H1 (cell line): Measurements from ENCODE around the gene UBE2O. TPM values are rescaled to one million over a fixed set of nuclear protein-coding genes. Genes with fewer than 3 reads are reported as not detected.

Experiments used
- CTCF ChIA-PET: fragments of 300-600 bp; sonication (Branson Sonifier 250); formaldehyde crosslinking; loops from one replicate; lab custom pipeline; 2021; ENCODE audit not compliant: partially characterized antibody; lab: Charles Lee
- POLR2A ChIA-PET: fragments of 300-600 bp; sonication (Branson Sonifier 250); formaldehyde crosslinking; loops from one replicate; lab custom pipeline; 2021; ENCODE audit warnings: inconsistent platforms; ENCODE audit not compliant: partially characterized antibody; lab: Charles Lee
- DNase-seq, 2 experiments: peaks; one replicate each; pipeline versions ENCODE4 v3.0.0 to v3.0.0-alpha.2; 2010 to 2022; ENCODE audit warnings: low spot score in 2 of 2, low read depth in 1 of 2, mixed read lengths in 1 of 2
- FAIRE-seq: peaks from 2 replicates; lab custom pipeline; 2011; peaks lifted over from hg19 to GRCh38; lab: Jason Lieb, UNC
- H2AFZ ChIP-seq: 2 replicates; pipeline ENCODE4 v1.8.1; 2012; ENCODE audit warnings: low read length, inconsistent platforms
- H2AK5ac ChIP-seq: 2 replicates; pipeline ENCODE4 v1.6.1; 2013; ENCODE audit warnings: low read depth, low read length
- H2BK120ac ChIP-seq: replicated peaks from 2 replicates; pipeline ENCODE3; 2013; ENCODE audit warnings: low read depth, low read length, inconsistent platforms
- H2BK12ac ChIP-seq: 2 replicates; pipeline ENCODE4 v1.6.1; 2013; ENCODE audit warnings: low read depth, low read length
- H2BK15ac ChIP-seq: 2 replicates; pipeline ENCODE4 v1.6.1; 2013; ENCODE audit warnings: low read length
- H2BK20ac ChIP-seq: 2 replicates; pipeline ENCODE4 v1.6.1; 2013; ENCODE audit warnings: low read length
- H2BK5ac ChIP-seq: 2 replicates; pipeline ENCODE4 v1.6.1; 2013; ENCODE audit warnings: low read depth, low read length
- H3K14ac ChIP-seq: 2 replicates; pipeline ENCODE4 v1.6.1; 2013; ENCODE audit warnings: inconsistent platforms; ENCODE audit not compliant: insufficient read length
- H3K18ac ChIP-seq: 2 replicates; pipeline ENCODE4 v1.6.1; 2013; ENCODE audit warnings: low read length; ENCODE audit errors: extremely low read depth
- H3K23ac ChIP-seq: 2 replicates; pipeline ENCODE4 v1.6.1; 2013; ENCODE audit warnings: inconsistent platforms; ENCODE audit not compliant: insufficient read length
- H3K23me2 ChIP-seq: 2 replicates; pipeline ENCODE4 v1.6.1; 2013; ENCODE audit warnings: low read depth, low read length
- H3K27ac ChIP-seq: 2 replicates; pipeline ENCODE4 v1.6.1; 2011; ENCODE audit warnings: low read depth, low read length, inconsistent platforms
- H3K27me3 ChIP-seq, 4 experiments: replicated peaks in 1 of 4; 1 replicate in 1 of 4; 2 replicates in 3 of 4; pipeline versions ENCODE4 v1.6.1 to v1.8.1; 2011 to 2013; ENCODE audit warnings: low read length in 3 of 4, mild to moderate bottlenecking in 3 of 4, inconsistent platforms in 2 of 4, mixed read lengths in 2 of 4, moderate library complexity in 1 of 4; ENCODE audit not compliant: control insufficient read depth in 3 of 4, insufficient read depth in 3 of 4; ENCODE audit errors: extremely low read depth in 1 of 4
- H3K36me3 ChIP-seq, 4 experiments: 2 replicates each; pipeline versions ENCODE4 v1.6.1 to v1.8.1; 2011 to 2013; ENCODE audit warnings: mild to moderate bottlenecking in 4 of 4, low read length in 3 of 4, moderate library complexity in 2 of 4, control low read depth in 1 of 4, inconsistent platforms in 1 of 4; ENCODE audit not compliant: insufficient read depth in 4 of 4, control insufficient read depth in 2 of 4
- H3K4ac ChIP-seq: replicated peaks from 2 replicates; pipeline ENCODE3; 2013; ENCODE audit warnings: low read length, low read depth, mixed read lengths, inconsistent platforms; ENCODE audit not compliant: insufficient read length
- H3K4me1 ChIP-seq, 4 experiments: replicated peaks in 1 of 4; 1 replicate in 1 of 4; 2 replicates in 3 of 4; pipeline versions ENCODE4 v1.6.1 to v1.8.1; 2011 to 2013; ENCODE audit warnings: low read length in 3 of 4, inconsistent platforms in 2 of 4, mixed read lengths in 1 of 4; ENCODE audit not compliant: insufficient read depth in 4 of 4, control insufficient read depth in 3 of 4
- H3K4me2 ChIP-seq, 2 experiments: 2 replicates each; pipeline versions ENCODE4 v1.6.1 to v1.8.1; 2011 to 2013; ENCODE audit warnings: low read depth in 2 of 2, low read length in 2 of 2, control low read depth in 1 of 2, inconsistent platforms in 1 of 2, mild to moderate bottlenecking in 1 of 2; ENCODE audit not compliant: insufficient read depth in 1 of 2
- H3K4me3 ChIP-seq, 4 experiments: fragments of 200-600, 300-600 bp in 1 of 4; sonication (generic), shearing (Covaris generic), sonication (Bioruptor Twin) in 1 of 4; 2 replicates each; pipeline versions ENCODE4 v1.5.1 to v1.8.1; 2011 to 2016; ENCODE audit warnings: low read length in 4 of 4, low read depth in 3 of 4, control low read depth in 2 of 4, inconsistent platforms in 2 of 4, mild to moderate bottlenecking in 2 of 4, mixed read lengths in 1 of 4, moderate library complexity in 1 of 4; ENCODE audit not compliant: insufficient read depth in 2 of 4; ENCODE audit errors: extremely low read depth in 1 of 4
- H3K56ac ChIP-seq: replicated peaks from 2 replicates; pipeline ENCODE3; 2013; ENCODE audit warnings: low read depth, mild to moderate bottlenecking, mixed read lengths, low read length, inconsistent platforms; ENCODE audit not compliant: insufficient read length
- H3K79me1 ChIP-seq: 2 replicates; pipeline ENCODE4 v1.6.1; 2013; ENCODE audit warnings: low read depth, low read length, control low read depth
- H3K79me2 ChIP-seq, 2 experiments: 2 replicates each; pipeline versions ENCODE4 v1.6.1 to v1.8.1; 2012 to 2013; ENCODE audit warnings: low read length in 2 of 2, mild to moderate bottlenecking in 2 of 2, inconsistent platforms in 1 of 2; ENCODE audit not compliant: insufficient read depth in 2 of 2, control insufficient read depth in 1 of 2
- H3K9ac ChIP-seq, 4 experiments: replicated peaks in 1 of 4; 1 replicate in 1 of 4; 2 replicates in 3 of 4; pipeline versions ENCODE4 v1.6.1 to v1.8.1; 2011 to 2013; ENCODE audit warnings: low read depth in 3 of 4, low read length in 3 of 4, control low read depth in 2 of 4, mild to moderate bottlenecking in 2 of 4, moderate library complexity in 2 of 4, inconsistent platforms in 1 of 4; ENCODE audit errors: extremely low read depth in 1 of 4
- H3K9me3 ChIP-seq, 2 experiments: 2 replicates each; pipeline versions ENCODE4 v1.6.1 to v1.8.1; 2012 to 2013; ENCODE audit warnings: mild to moderate bottlenecking in 2 of 2, moderate library complexity in 2 of 2, control low read depth in 1 of 2, inconsistent platforms in 1 of 2, low read depth in 1 of 2, low read length in 1 of 2, mixed read lengths in 1 of 2; ENCODE audit not compliant: insufficient read depth in 2 of 2
- H4K20me1 ChIP-seq, 2 experiments: replicated peaks in 1 of 2; 2 replicates each; pipeline versions ENCODE3 to v1.8.1; 2011 to 2013; ENCODE audit warnings: inconsistent platforms in 2 of 2, low read length in 2 of 2, mild to moderate bottlenecking in 1 of 2; ENCODE audit not compliant: insufficient read depth in 2 of 2, control insufficient read depth in 1 of 2
- H4K5ac ChIP-seq: 2 replicates; pipeline ENCODE4 v1.6.1; 2013; ENCODE audit warnings: low read length, low read depth, mixed read lengths, inconsistent platforms; ENCODE audit not compliant: insufficient read length
- H4K8ac ChIP-seq: 2 replicates; pipeline ENCODE4 v1.8.0; 2013; ENCODE audit warnings: mild to moderate bottlenecking, moderate library complexity, low read length, inconsistent platforms; ENCODE audit not compliant: insufficient read depth; ENCODE audit errors: extremely low read depth
- H4K91ac ChIP-seq: replicated peaks from 2 replicates; pipeline ENCODE3; 2013; ENCODE audit warnings: low read length, mixed read lengths, inconsistent platforms; ENCODE audit not compliant: insufficient read length
- E2F6 ChIP-seq: IDR thresholded peaks from 2 replicates; pipeline ENCODE4 v1.6.1; 2012; ENCODE audit warnings: inconsistent platforms
- EZH2 ChIP-seq: fragments of 200-600 bp; sonication (generic); IDR thresholded peaks from 2 replicates; pipeline ENCODE4 v1.7.1; 2012; ENCODE audit warnings: low read depth, mild to moderate bottlenecking, moderate library complexity, low read length, inconsistent platforms; ENCODE audit not compliant: severe bottlenecking
- JUND ChIP-seq: IDR thresholded peaks from 2 replicates; pipeline ENCODE4 v1.6.1; 2011; ENCODE audit warnings: mild to moderate bottlenecking, improper control_type of control experiment, low read length
- MAFK ChIP-seq: IDR thresholded peaks from 2 replicates; pipeline ENCODE4 v1.6.1; 2012; ENCODE audit warnings: low read depth, mild to moderate bottlenecking, improper control_type of control experiment, low read length
- POU5F1 ChIP-seq: IDR thresholded peaks from 2 replicates; pipeline ENCODE4 v1.6.1; 2011; ENCODE audit warnings: low read depth, mild to moderate bottlenecking, low read length, moderate library complexity
- RNF2 ChIP-seq: fragments of 200-900, 300-1000 bp; sonication (generic); IDR thresholded peaks from 2 replicates; pipeline ENCODE4 v1.7.1; 2016; ENCODE audit warnings: borderline replicate concordance, low read depth, mild to moderate bottlenecking, antibody characterized with exemption, low read length; ENCODE audit not compliant: poor library complexity, severe bottlenecking; ENCODE audit errors: missing control alignments
- TBP ChIP-seq: IDR thresholded peaks from 2 replicates; pipeline ENCODE4 v1.6.1; 2011; ENCODE audit warnings: low read depth, low read length, improper control_type of control experiment
- YY1 ChIP-seq: IDR thresholded peaks from 2 replicates; pipeline ENCODE4 v1.6.1; 2011; ENCODE audit warnings: low read depth, mild to moderate bottlenecking, low read length
- ZNF274 ChIP-seq: IDR thresholded peaks from 2 replicates; pipeline ENCODE4 v1.7.0; 2012; ENCODE audit warnings: low read length, borderline replicate concordance; ENCODE audit errors: extremely low read depth
- WGBS, 2 experiments: shearing (Covaris generic) in 1 of 2; methylation state at CpG; one replicate each; pipeline versions ENCODE4 v1.1.6 to v1.1.7; 2013 to 2015; ENCODE audit warnings: low lambda C conversion rate in 2 of 2, mixed read lengths in 2 of 2, inconsistent platforms in 1 of 2, low coverage in 1 of 2, missing lambda C conversion rate in 1 of 2; ENCODE audit not compliant: insufficient replicate concordance in 2 of 2, insufficient coverage in 1 of 2, insufficient read length in 1 of 2; ENCODE audit errors: extremely low coverage in 1 of 2, missing lambda C conversion rate in 1 of 2; 5-methylcytosine and 5-hydroxymethylcytosine counted together
- polyA plus RNA-seq, 7 experiments: library from polyadenylated mRNA; depleted of rRNA in 3 of 7; stranded (reverse) in 5 of 7; unstranded in 2 of 7; fragments of >200 nt in 5 of 7; fragments of 200-250 nt in 2 of 7; gene quantifications; 1 replicate in 5 of 7; 2 replicates in 1 of 7; 4 replicates in 1 of 7; pipeline versions ENCODE4 v1.2.1 to v1.2.3, GENCODE V29; 2011 to 2013; ENCODE audit warnings: missing spikeins in 2 of 7, mixed read lengths in 2 of 7
- total RNA-seq: library from RNA; stranded (reverse); fragmentation: NEBNext Ultra II Directional; extraction: Animal tissue kit (Norgen Biotek cat#: 25700); gene quantifications from 2 replicates; pipeline ENCODE4 v1.2.1, GENCODE V29; 2021

Gene UBE2O
- total and polyA plus RNA-seq, 2 of the 8 experiments (the other 6 are each of a cell fraction or from before 2014, with no cell fraction given), result 24.4 to 63.0 TPM

GRCh38 chr17:76492989-76493501 is 40.1 kb upstream of the UBE2O start:
- Histone ChIP-seq H3K56ac (no peak overlapping the region), H2BK5ac (0 out of 2 replicates have a peak overlapping the region, but pooled peaks have one; percentile 66), H3K9ac (no peak overlapping the region; a peak in 1 of 7 replicates), H4K8ac (no peak overlapping the region), H3K14ac (no peak overlapping the region), H2BK15ac (0 out of 2 replicates have a peak overlapping the region, but pooled peaks have one; percentile 19), H3K18ac (0 out of 2 replicates have a peak overlapping the region, but pooled peaks have one; percentile 19), H2BK12ac (0 out of 2 replicates have a peak overlapping the region, but pooled peaks have one; percentile 17), H3K36me3 (no peaks in the 10 kb centered on the region), H3K4me3 (no peak overlapping the region), H3K79me2 (no peaks in the 10 kb centered on the region; a peak in 1 of 4 replicates), H3K79me1 (peaks cover 9% of the 10 kb centered on the region), H4K5ac (no peak overlapping the region), H2BK20ac (no peak overlapping the region), H3K9me3 (no peaks in the 10 kb centered on the region), H2AK5ac (no peak overlapping the region), H3K27ac (no peak overlapping the region), H4K91ac (peak overlapping the region; percentile 27), H3K23me2 (no peaks in the 10 kb centered on the region), H3K4me2 (peak overlapping the region in 1 of 2 experiments; percentile 41; a peak in 1 of 4 replicates), H3K4me1 (peaks cover 8 to 27% (median 20%) of the 10 kb centered on the region in 4 experiments), H3K27me3 (no peaks in the 10 kb centered on the region), H3K4ac (no peak overlapping the region), H2BK120ac (no peak overlapping the region), H4K20me1 (peaks cover 7 to 19% of the 10 kb centered on the region in 2 experiments), H3K23ac (no peak overlapping the region), H2AFZ (no peak overlapping the region)
- DNase-seq (no peak), FAIRE-seq (no peak)
- WGBS, 2 experiments, result 57% methylated on average over 15 of the region's 15 CpGs; no CpG with 5 or more reads in 1 of the 2 experiments
- ChIA-PET POLR2A (interaction anchor here (0.7 to 1.5 kb wide), 5 partner anchors 13 to 85 kb away, joined by 3 to 6 read pairs (median 3); no protein-coding TSS in a partner anchor), CTCF (interaction anchor here (0.8 to 20.2 kb wide), 17 partner anchors 9 to 189 kb away, joined by 3 to 446 read pairs (median 4); partner anchors contain the start of gene AANAT)
- TF ChIP-seq POU5F1, result no peak
- no peak for TF ChIP-seq RNF2
- no peak for TF ChIP-seq JUND
- TF ChIP-seq YY1, result no peak
- TF ChIP-seq EZH2, result no peak
- TF ChIP-seq ZNF274, result no peak
- TF ChIP-seq TBP, result no peak
- TF ChIP-seq E2F6, result no peak
- no peak for TF ChIP-seq MAFK
